ENCODE measurements around the gene NRCAM.

DNA sequence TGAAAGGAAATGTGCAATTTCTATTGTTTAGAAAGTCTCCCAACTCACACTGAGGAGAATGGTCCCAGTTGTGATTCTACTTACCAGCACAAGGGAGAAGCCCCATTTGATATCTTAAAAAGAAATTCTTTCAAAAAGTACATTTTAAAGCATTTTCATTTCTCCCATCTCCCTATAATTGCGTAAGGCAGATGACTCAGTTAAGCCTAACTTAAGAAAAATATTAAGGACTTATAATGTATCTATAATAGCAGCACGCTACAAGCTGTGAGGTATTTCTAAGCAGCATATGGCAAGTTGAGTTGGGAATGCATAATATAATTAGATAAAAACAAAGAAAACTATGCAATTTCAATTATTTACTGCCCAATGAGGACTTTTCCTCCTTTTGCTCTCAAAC is 8.5 kb upstream of the NRCAM start:
- TF ChIP-seq, protein P1, sequence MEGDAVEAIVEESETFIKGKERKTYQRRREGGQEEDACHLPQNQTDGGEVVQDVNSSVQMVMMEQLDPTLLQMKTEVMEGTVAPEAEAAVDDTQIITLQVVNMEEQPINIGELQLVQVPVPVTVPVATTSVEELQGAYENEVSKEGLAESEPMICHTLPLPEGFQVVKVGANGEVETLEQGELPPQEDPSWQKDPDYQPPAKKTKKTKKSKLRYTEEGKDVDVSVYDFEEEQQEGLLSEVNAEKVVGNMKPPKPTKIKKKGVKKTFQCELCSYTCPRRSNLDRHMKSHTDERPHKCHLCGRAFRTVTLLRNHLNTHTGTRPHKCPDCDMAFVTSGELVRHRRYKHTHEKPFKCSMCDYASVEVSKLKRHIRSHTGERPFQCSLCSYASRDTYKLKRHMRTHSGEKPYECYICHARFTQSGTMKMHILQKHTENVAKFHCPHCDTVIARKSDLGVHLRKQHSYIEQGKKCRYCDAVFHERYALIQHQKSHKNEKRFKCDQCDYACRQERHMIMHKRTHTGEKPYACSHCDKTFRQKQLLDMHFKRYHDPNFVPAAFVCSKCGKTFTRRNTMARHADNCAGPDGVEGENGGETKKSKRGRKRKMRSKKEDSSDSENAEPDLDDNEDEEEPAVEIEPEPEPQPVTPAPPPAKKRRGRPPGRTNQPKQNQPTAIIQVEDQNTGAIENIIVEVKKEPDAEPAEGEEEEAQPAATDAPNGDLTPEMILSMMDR (IDR thresholded peaks at IDR 0.05), result no peak
- TF ChIP-seq POLR2A (IDR thresholded peaks at IDR 0.05) (no peak), EP300 (IDR thresholded peaks at IDR 0.05) (no peak), POLR2AphosphoS5 (IDR thresholded peaks at IDR 0.05) (no peak)
